Vagina (tissue), 2 donors: ENCODE measurements around the gene PTPRN2.

Experiments
- CTCF ChIP-seq, 3 experiments: fragments of 450-650 bp in 2 of 3; fragments of 200-600 bp in 1 of 3; sonication (generic) in 1 of 3; IDR thresholded peaks; one replicate each; pipeline ENCODE4 v1.5.1; 2017 to 2019; ENCODE audit warnings: antibody characterized with exemption in 3 of 3, mild to moderate bottlenecking in 2 of 3, moderate library complexity in 2 of 3
- POLR2A ChIP-seq, 2 donors: fragments of 450-650 bp; IDR thresholded peaks; one replicate each; pipeline ENCODE4 v1.6.1; 2017; ENCODE audit warnings: antibody characterized with exemption in 2 of 2, mild to moderate bottlenecking in 2 of 2, moderate library complexity in 2 of 2

GRCh38 chr7:158563051-158563450 is 24.6 kb downstream of the PTPRN2 start:
- no peak for TF ChIP-seq CTCF (IDR thresholded peaks at IDR 0.05)
- TF ChIP-seq POLR2A (IDR thresholded peaks at IDR 0.05) = no peak
